Tibial nerve (tissue), 4 donors: ENCODE measurements around the gene SKP1.

Experiments used
- EP300 ChIP-seq, 2 donors: sonication (generic); formaldehyde crosslinking; IDR thresholded peaks; one replicate each; pipeline ENCODE4 v1.6.1; 2017; ENCODE audit warnings: antibody characterized with exemption in 2 of 2, mild to moderate bottlenecking in 1 of 2
- TF ChIP-seq, protein P1 (sequence below), 5 experiments: fragments of 200-600 bp in 3 of 5; fragments of 450-650 bp in 2 of 5; sonication (generic) in 3 of 5; IDR thresholded peaks; one replicate each; pipeline ENCODE4 v1.5.1; 2016 to 2019; ENCODE audit warnings: antibody characterized with exemption in 5 of 5, mild to moderate bottlenecking in 3 of 5, moderate library complexity in 2 of 5

DNA sequence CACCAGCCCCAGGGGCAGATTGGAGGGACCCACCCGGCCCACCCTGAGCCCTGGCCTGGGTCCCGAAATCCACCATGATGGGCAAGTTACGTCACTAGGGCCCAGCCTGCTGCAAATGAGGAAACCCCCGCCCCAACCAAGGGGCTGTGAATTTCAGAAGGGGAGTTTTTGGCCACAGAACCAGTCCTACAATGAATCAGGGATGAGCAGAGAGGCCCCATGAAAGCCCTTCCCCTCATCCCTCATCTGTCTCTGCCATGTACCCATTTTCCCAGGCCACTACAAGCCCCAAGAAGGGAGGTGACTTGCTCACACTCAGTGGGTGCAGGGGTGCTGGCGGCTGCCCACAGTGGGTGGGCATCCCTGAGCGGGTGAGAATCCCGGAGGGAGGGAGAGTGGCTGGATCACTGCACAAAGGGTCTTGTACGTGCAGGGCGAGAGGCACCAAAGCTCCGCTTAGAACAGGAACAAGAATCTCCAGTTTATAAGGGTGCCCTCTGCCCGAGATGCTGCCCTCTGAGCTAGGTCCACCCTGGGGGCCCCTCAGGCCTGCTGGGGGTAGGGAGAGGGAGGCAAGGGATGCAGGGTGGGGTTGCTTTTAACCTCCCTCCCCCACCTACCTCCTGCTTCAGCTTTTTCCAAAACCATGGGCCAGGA lies 72.6 kb downstream of the SKP1 start:
- TF ChIP-seq, protein P1, sequence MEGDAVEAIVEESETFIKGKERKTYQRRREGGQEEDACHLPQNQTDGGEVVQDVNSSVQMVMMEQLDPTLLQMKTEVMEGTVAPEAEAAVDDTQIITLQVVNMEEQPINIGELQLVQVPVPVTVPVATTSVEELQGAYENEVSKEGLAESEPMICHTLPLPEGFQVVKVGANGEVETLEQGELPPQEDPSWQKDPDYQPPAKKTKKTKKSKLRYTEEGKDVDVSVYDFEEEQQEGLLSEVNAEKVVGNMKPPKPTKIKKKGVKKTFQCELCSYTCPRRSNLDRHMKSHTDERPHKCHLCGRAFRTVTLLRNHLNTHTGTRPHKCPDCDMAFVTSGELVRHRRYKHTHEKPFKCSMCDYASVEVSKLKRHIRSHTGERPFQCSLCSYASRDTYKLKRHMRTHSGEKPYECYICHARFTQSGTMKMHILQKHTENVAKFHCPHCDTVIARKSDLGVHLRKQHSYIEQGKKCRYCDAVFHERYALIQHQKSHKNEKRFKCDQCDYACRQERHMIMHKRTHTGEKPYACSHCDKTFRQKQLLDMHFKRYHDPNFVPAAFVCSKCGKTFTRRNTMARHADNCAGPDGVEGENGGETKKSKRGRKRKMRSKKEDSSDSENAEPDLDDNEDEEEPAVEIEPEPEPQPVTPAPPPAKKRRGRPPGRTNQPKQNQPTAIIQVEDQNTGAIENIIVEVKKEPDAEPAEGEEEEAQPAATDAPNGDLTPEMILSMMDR (IDR thresholded peaks at IDR 0.05) = no peak
- no peak for TF ChIP-seq EP300 (IDR thresholded peaks at IDR 0.05)
